ENCODE results near the gene RAB36.
A peak's percentile ranks its signal among the peaks of the same experiment; 100 is the strongest.

RAB36 gene

DNA sequence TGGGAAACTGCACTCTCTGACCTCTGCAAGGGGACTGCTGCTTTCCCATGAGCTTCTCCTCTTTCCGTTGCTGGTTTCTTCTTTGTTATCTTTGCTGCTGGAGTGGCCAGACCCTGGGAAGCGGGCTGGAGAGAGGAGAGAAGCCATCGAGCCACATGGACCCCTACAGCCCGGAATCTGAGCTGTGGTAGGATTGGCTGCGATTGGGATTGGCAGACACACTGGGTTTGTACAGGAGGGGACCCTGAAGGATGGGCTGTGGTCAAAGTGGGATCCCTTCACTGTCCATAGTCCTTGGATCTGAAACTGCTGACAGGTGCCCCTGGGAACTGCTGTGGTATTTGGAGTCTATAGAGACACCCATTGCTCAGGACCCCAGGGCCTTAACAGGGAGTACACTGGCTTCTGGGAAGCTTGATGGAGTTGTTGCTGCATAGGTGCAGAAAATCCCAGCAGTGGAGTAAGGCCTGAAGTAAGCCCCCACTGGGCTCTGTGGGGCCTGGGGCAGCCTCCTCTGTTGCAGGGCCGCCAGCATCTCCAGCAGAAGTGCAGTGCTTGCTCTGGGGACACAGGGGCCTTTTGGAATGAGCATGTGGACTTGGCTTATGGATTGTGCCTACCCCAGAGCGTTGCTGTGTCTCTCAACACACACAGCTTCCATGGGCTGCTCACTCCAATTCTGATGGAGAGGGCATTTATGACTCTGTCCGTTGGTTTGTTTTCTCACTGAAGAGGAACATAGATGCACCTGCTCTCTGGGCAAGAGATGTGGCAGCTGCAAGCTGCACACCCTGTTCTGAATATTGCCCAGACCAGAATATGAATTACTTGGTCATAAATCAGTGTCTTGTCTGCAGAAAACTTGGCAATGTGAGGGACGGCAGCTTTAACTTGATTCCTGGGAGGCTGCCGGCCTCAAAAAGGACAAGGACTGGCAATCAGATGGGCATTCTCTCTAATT is 67.1 kb downstream of the RAB36 start:
- H3K79me2 ChIP-seq (ENCODE audit: control insufficient read depth, low read length): peaks cover 90% of the 10 kb centered on the region
- H3K4me1 ChIP-seq (ENCODE audit: control insufficient read depth, low read length): peaks cover 100% of the 10 kb centered on the region
- H4K20me1 ChIP-seq (ENCODE audit: control insufficient read depth, insufficient read depth, low read depth, low read length): no peaks in the 10 kb centered on the region
- H3F3A ChIP-seq (ENCODE audit: control insufficient read depth, insufficient read depth): peaks cover 46% of the 10 kb centered on the region
- TF ChIP-seq EZH2phosphoT487 (IDR thresholded peaks at IDR 0.05; ENCODE audit: borderline replicate concordance, low read length): no peak
- H3K9me3 ChIP-seq (ENCODE audit: control insufficient read depth, insufficient read depth, low read length): no peaks in the 10 kb centered on the region
- peak overlapping the region; percentile 87 for H3K4me2 ChIP-seq (ENCODE audit: low read length)
- H3K9me2 ChIP-seq (replicated peaks; ENCODE audit: control insufficient read depth, low read length): no peaks in the 10 kb centered on the region
- H3K27me3 ChIP-seq (ENCODE audit: control insufficient read depth, low read length): no peaks in the 10 kb centered on the region
- H3K36me3 ChIP-seq (ENCODE audit: control insufficient read depth, low read length): peaks cover 28% of the 10 kb centered on the region
- H3K27ac ChIP-seq (ENCODE audit: low read depth, low read length): peak overlapping the region; percentile 94
- H3K4me3 ChIP-seq (ENCODE audit: low read length): peak overlapping the region; percentile 70

DNA sequence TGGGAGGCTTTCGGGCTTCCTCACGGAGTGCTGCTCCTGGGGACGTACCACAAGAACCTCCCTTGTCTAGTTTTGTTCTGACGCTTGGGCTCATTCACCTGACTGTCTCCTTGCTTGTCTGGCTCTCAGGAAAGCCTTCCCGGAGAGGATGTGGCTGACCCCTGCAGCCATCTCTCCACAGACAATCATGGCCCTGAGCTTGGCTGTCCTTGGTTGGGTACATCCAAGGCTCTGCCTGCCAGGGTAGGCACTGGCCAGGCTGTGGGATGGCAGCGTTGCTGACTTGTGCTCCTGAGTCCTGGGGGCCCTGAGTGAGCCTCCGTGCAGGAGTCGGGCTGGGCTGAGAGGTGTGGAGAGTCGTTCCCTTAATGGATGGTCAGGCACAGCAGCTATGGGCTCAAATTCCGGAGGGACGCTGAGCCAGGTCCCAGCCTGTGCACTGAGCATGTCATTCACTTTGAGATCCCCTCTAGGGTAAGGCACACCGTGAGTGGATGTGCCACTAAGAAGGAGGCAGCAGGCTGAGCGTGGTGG is 67.8 kb downstream of the RAB36 start:
- Histone ChIP-seq H3K36me3 (ENCODE audit: control insufficient read depth, low read length) (peaks cover 29% of the 10 kb centered on the region), H3K27ac (ENCODE audit: low read depth, low read length) (peak overlapping the region; percentile 94), H4K20me1 (ENCODE audit: control insufficient read depth, insufficient read depth, low read depth, low read length) (no peaks in the 10 kb centered on the region), H3K9me3 (ENCODE audit: control insufficient read depth, insufficient read depth, low read length) (no peaks in the 10 kb centered on the region), H3K4me3 (ENCODE audit: low read length) (peak overlapping the region; percentile 70), H3K4me1 (ENCODE audit: control insufficient read depth, low read length) (peaks cover 100% of the 10 kb centered on the region), H3K79me2 (ENCODE audit: control insufficient read depth, low read length) (peaks cover 94% of the 10 kb centered on the region), H3K27me3 (ENCODE audit: control insufficient read depth, low read length) (no peaks in the 10 kb centered on the region), H3K9me2 (replicated peaks; ENCODE audit: control insufficient read depth, low read length) (no peaks in the 10 kb centered on the region), H3F3A (ENCODE audit: control insufficient read depth, insufficient read depth) (peaks cover 41% of the 10 kb centered on the region), H3K4me2 (ENCODE audit: low read length) (peak overlapping the region; percentile 87)
- TF ChIP-seq EZH2phosphoT487 (IDR thresholded peaks at IDR 0.05; ENCODE audit: borderline replicate concordance, low read length): no peak
- TF ChIP-seq, protein P1, sequence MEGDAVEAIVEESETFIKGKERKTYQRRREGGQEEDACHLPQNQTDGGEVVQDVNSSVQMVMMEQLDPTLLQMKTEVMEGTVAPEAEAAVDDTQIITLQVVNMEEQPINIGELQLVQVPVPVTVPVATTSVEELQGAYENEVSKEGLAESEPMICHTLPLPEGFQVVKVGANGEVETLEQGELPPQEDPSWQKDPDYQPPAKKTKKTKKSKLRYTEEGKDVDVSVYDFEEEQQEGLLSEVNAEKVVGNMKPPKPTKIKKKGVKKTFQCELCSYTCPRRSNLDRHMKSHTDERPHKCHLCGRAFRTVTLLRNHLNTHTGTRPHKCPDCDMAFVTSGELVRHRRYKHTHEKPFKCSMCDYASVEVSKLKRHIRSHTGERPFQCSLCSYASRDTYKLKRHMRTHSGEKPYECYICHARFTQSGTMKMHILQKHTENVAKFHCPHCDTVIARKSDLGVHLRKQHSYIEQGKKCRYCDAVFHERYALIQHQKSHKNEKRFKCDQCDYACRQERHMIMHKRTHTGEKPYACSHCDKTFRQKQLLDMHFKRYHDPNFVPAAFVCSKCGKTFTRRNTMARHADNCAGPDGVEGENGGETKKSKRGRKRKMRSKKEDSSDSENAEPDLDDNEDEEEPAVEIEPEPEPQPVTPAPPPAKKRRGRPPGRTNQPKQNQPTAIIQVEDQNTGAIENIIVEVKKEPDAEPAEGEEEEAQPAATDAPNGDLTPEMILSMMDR (IDR thresholded peaks at IDR 0.05; ENCODE audit: low read depth, low read length, poor library complexity, severe bottlenecking): no peak

DNA sequence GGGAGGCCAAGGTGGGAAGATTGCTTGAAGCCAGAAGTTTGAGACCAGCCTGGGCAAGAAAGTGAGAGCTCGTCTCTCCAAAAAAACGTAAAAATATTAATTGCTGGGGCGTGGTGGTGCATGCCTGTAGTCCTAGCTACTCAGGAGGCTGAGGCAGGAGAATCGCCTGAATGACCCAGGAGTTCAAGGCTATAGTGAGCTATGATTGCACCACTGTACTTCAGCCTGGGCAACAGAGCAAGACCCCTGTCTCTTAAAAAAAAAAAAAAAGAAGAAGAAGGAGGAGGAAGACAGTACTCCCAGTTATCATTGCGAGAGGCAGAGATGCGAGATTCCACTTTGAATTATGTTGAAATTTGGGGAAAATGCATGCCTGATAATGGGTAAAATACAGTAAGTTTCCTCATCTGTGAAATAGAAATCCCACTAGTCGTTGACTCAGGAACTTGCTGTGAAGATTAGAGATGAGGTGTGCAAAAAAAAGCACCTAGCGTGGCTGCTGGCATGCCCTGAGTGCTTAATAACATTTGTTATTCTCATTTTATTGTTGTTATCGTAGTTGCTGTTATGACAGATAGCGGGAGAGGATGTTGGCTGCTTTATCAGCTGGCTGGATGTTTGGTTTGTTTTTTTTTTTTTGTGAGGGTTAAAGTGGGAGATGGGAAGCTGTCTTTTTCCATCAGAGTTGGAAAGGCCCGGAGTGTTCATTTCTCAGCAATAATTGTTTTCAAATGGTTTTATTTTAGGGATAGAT is 68.5 kb downstream of the RAB36 start:
- H3K9me2 ChIP-seq (replicated peaks; ENCODE audit: control insufficient read depth, low read length): no peaks in the 10 kb centered on the region
- peaks cover 100% of the 10 kb centered on the region for H3K4me1 ChIP-seq (ENCODE audit: control insufficient read depth, low read length)
- peaks cover 32% of the 10 kb centered on the region for H3K36me3 ChIP-seq (ENCODE audit: control insufficient read depth, low read length)
- no peaks in the 10 kb centered on the region for H3K27me3 ChIP-seq (ENCODE audit: control insufficient read depth, low read length)
- TF ChIP-seq EZH2phosphoT487 (IDR thresholded peaks at IDR 0.05; ENCODE audit: borderline replicate concordance, low read length): no peak
- TF ChIP-seq, protein P1 (IDR thresholded peaks at IDR 0.05; ENCODE audit: low read depth, low read length, poor library complexity, severe bottlenecking): no peak
- peak overlapping the region; percentile 87 for H3K4me2 ChIP-seq (ENCODE audit: low read length)
- no peaks in the 10 kb centered on the region for H3K9me3 ChIP-seq (ENCODE audit: control insufficient read depth, insufficient read depth, low read length)
- peaks cover 35% of the 10 kb centered on the region for H3F3A ChIP-seq (ENCODE audit: control insufficient read depth, insufficient read depth)
- peak overlapping the region; percentile 70 for H3K4me3 ChIP-seq (ENCODE audit: low read length)
- H4K20me1 ChIP-seq (ENCODE audit: control insufficient read depth, insufficient read depth, low read depth, low read length): no peaks in the 10 kb centered on the region
- H3K79me2 ChIP-seq (ENCODE audit: control insufficient read depth, low read length): peaks cover 100% of the 10 kb centered on the region
- peak overlapping the region; percentile 94 for H3K27ac ChIP-seq (ENCODE audit: low read depth, low read length)
